NT2/D1 (cell line): Measurements from ENCODE around the gene SMU1.

Source experiments
- SUZ12 ChIP-seq: IDR thresholded peaks from 2 replicates; pipeline ENCODE4 v1.6.1; 2011; ENCODE audit not compliant: insufficient read length, insufficient read depth; ENCODE audit errors: extremely low read depth
- YY1 ChIP-seq: IDR thresholded peaks from 2 replicates; pipeline ENCODE4 v1.6.1; 2011; ENCODE audit not compliant: insufficient read length, insufficient read depth

DNA sequence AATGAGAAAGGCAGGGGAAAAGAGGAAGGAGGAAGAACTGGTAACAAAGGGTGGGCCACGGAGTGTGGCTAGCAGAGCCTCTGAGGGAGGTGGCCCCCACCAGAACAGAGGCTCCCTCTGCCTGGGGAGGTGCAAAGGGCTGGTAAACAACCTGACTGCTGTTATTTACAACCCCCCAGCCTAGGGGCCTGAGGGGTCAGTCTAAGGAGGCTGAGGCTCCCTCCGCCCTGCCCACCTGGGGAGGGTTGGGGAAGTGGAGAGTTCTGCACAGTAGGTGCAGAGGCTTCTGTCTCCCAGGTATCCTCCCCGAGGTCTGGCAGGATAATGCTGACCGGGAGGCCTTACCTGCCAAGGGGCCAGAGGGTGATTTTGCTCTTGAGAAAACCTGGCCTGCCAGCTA is 35.6 kb upstream of the SMU1 start:
- TF ChIP-seq YY1 (no peak), SUZ12 (no peak)
